ENCODE data around the gene DUSP12. TPM values are rescaled to one million over a fixed set of nuclear protein-coding genes. Genes with fewer than 3 reads are reported as not detected.

Gene DUSP12
- total and polyA plus RNA-seq, 9 of the 15 experiments (the other 6 are each of a cell fraction or from before 2014, with no cell fraction given) = 10.4 to 81.4 (median 43.6) TPM

DNA sequence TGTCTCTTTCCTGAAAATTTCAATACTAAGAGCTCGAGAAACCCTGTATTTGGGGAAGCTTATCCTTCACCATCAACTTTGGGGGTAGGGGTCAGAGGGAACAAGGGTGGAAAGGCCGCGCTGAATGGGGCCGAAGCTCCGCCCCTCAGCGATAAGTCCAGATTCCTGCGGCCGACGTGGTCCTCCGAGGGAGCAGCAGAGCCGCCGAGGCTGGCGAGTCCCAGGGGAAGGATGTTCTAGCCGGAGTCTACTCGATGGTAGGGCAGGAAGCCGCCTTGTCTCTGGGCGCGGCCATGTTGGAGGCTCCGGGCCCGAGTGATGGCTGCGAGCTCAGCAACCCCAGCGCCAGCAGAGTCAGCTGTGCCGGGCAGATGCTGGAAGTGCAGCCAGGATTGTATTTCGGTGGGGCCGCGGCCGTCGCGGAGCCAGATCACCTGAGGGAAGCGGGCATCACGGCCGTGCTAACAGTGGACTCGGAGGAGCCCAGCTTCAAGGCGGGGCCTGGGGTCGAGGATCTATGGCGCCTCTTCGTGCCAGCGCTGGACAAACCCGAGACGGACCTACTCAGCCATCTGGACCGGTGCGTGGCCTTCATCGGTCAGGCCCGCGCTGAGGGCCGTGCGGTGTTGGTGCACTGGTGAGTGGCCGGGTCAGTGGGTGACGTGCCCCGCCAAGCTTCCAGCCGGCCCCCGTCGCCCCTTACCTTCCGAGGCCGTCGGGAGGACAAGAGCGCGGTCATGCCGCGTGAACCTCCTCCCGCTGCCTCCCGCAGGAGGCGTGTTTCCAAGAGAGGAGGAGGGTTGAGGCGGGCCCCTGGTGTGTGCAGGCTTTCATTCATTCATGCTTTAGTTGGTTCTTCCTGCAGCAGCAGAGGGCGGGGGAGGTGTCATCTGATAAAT is at the start of gene DUSP12 (continued):
- TF ChIP-seq NEUROD1 (IDR thresholded peaks at IDR 0.05; ENCODE audit: borderline replicate concordance, low read depth, low read length, partially characterized antibody) = no peak
- TF ChIP-seq, protein P1, sequence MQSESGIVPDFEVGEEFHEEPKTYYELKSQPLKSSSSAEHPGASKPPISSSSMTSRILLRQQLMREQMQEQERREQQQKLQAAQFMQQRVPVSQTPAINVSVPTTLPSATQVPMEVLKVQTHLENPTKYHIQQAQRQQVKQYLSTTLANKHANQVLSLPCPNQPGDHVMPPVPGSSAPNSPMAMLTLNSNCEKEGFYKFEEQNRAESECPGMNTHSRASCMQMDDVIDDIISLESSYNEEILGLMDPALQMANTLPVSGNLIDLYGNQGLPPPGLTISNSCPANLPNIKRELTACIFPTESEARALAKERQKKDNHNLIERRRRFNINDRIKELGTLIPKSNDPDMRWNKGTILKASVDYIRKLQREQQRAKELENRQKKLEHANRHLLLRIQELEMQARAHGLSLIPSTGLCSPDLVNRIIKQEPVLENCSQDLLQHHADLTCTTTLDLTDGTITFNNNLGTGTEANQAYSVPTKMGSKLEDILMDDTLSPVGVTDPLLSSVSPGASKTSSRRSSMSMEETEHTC (IDR thresholded peaks at IDR 0.05) = no peak; the same call in 1 of the 2 replicates
- no peak for TF ChIP-seq HSF4 (CRISPR knock-in tag; IDR thresholded peaks at IDR 0.05; ENCODE audit: borderline replicate concordance)
- no peak for TF ChIP-seq DEAF1 (CRISPR knock-in tag; IDR thresholded peaks at IDR 0.05)
- no peak for TF ChIP-seq E2F4 (CRISPR knock-in tag; IDR thresholded peaks at IDR 0.05; ENCODE audit: low read depth)
- TF ChIP-seq CC2D1A (IDR thresholded peaks at IDR 0.05) = no peak; the same call in 1 of the 2 replicates
- peak; percentile 68; the same call in 1 of the 2 replicates for TF ChIP-seq ZNF589 (CRISPR knock-in tag; IDR thresholded peaks at IDR 0.05; ENCODE audit: low read depth)
- no peak for TF ChIP-seq RBM15 (IDR thresholded peaks at IDR 0.05; ENCODE audit: insufficient read depth, low read length)
- no peak for TF ChIP-seq ZNF644 (tag; IDR thresholded peaks at IDR 0.05; ENCODE audit: low read depth)
- no peak for TF ChIP-seq TSC22D4 (tag; IDR thresholded peaks at IDR 0.05)
- TF ChIP-seq NFRKB (IDR thresholded peaks at IDR 0.05; ENCODE audit: low read depth) = peak; percentile 98
- no peak for TF ChIP-seq ZBTB8A (IDR thresholded peaks at IDR 0.05; ENCODE audit: partially characterized antibody)
- no peak for TF ChIP-seq NCOA2 (IDR thresholded peaks at IDR 0.05; ENCODE audit: partially characterized antibody in 2 of 2)
- no peak for TF ChIP-seq ZNF253 (CRISPR knock-in tag; conservative IDR thresholded peaks at IDR 0.05)
- TF ChIP-seq OTX1 (CRISPR knock-in tag; IDR thresholded peaks at IDR 0.05) = no peak
- peak; percentile 58; the same call in 1 of the 2 replicates for TF ChIP-seq SIN3B (IDR thresholded peaks at IDR 0.05; ENCODE audit: low read depth)
- no peak for TF ChIP-seq HOXB6 (CRISPR knock-in tag; IDR thresholded peaks at IDR 0.05; ENCODE audit: borderline replicate concordance)
- TF ChIP-seq LEF1 (IDR thresholded peaks at IDR 0.05) = 0 out of 2 replicates have a peak, but pooled peaks have one; percentile 12
- TF ChIP-seq, protein P2, sequence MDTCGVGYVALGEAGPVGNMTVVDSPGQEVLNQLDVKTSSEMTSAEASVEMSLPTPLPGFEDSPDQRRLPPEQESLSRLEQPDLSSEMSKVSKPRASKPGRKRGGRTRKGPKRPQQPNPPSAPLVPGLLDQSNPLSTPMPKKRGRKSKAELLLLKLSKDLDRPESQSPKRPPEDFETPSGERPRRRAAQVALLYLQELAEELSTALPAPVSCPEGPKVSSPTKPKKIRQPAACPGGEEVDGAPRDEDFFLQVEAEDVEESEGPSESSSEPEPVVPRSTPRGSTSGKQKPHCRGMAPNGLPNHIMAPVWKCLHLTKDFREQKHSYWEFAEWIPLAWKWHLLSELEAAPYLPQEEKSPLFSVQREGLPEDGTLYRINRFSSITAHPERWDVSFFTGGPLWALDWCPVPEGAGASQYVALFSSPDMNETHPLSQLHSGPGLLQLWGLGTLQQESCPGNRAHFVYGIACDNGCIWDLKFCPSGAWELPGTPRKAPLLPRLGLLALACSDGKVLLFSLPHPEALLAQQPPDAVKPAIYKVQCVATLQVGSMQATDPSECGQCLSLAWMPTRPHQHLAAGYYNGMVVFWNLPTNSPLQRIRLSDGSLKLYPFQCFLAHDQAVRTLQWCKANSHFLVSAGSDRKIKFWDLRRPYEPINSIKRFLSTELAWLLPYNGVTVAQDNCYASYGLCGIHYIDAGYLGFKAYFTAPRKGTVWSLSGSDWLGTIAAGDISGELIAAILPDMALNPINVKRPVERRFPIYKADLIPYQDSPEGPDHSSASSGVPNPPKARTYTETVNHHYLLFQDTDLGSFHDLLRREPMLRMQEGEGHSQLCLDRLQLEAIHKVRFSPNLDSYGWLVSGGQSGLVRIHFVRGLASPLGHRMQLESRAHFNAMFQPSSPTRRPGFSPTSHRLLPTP (IDR thresholded peaks at IDR 0.05; ENCODE audit: borderline replicate concordance, extremely low read depth, insufficient read length) = no peak
- no peak for TF ChIP-seq SRSF9 (IDR thresholded peaks at IDR 0.05; ENCODE audit: borderline replicate concordance, low read depth, low read length)
- TF ChIP-seq LCOR (CRISPR knock-in tag; IDR thresholded peaks at IDR 0.05) = peak; percentile 92
